Measurements from ENCODE around the gene SSRP1.

SSRP1 gene

DNA sequence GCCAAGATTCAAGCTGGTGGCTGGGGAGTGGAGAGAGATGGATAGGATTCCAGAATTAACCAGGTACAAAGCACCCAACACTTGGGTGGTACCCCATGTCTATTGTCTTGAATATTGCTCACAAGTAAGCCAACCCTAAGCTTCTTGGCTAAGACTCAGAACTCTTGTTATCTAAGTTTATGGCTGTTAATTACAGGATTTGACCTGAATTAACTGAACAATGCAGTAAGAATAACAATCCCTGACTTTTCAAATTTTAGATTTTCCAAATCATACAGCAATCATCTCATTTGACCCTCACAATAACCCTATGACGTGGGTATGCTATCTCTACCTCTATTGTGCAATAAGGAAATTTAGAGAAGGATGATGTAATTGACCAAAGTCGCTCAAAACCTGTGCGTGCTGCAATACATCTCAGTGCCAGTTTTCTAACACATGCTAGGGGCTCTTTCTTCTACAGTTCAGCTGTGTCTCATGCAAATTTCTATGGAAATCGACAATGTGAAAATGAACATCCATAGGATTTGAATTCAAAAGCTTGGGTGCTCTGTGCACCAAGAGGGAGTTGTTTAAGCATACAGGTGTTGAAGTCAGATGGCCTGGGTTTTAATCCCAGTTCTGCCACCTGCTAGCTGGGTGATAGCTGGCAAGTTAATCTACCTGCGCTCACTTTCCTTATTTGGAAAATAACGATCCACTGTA, 58.6 kb downstream of the SSRP1 start:
- intact Hi-C loops (cut with micrococcal nuclease): no loop called here
- Mint-ChIP-seq H3K27me3 (peaks cover 24% of the 10 kb centered on the region), H3K4me3 (no peak overlapping the region)

DNA sequence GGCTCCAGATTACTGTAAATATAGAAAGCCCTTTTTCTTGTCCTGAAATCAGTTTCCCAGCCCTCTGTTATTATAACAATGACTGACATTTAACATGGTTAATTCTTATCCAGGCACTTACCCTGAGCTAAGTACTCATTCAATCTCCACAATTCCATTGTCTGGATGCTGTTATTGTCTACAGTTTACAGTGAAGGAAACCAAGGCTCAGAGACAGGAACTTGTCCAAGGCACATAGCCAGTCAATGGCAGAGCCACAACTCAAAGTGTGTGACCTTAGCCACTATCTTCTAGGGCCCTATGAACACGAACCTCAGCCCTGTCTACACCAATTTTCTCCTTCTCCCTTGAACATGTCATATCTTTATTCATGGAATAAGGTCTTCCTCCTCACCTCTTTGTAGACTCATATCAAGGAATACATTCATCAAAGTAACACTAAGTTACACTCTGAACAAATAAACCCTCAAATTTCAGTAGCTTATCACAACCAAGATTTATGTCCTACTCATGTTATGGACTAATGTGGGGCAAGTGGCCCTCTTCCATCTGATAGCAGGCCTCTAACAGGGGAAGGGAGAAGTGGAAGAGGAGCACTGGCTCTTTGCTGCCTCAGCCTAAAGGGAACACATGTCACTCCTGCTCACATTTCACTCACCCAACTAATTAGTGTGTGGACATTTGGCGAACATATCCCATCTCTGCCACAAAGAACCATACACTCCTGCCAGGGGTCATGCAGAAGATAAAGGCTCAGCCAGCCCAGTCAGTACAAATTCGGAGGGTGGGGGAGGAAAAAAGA, 59.3 kb downstream of the SSRP1 start:
- H3K36me3 Mint-ChIP-seq (ENCODE audit: low read depth): no peaks in the 10 kb centered on the region
- no peak overlapping the region for H3K4me3 Mint-ChIP-seq
- H3K4me1 Mint-ChIP-seq (ENCODE audit: low read depth): peaks cover 8% of the 10 kb centered on the region
- H3K9me3 Mint-ChIP-seq: peaks cover 18% of the 10 kb centered on the region
- peaks cover 23% of the 10 kb centered on the region for H3K27me3 Mint-ChIP-seq
- H3K27ac Mint-ChIP-seq: no peak overlapping the region
- intact Hi-C loops (cut with micrococcal nuclease): no loop called here

More for the DNA sequence above, 58.6 kb downstream of the SSRP1 start:
- Mint-ChIP-seq H3K36me3 (ENCODE audit: low read depth) (no peaks in the 10 kb centered on the region), H3K27ac (no peak overlapping the region), H3K4me1 (ENCODE audit: low read depth) (peaks cover 8% of the 10 kb centered on the region), H3K9me3 (peaks cover 24% of the 10 kb centered on the region)

Measured in dendritic cell treated with granulocyte-macrophage colony-stimulating factor and Interleukin-4, amounts not matched to agents 40 ng/mL and 50 ng/mL, for 4 days (primary cell).